Epithelial cell of proximal tubule (primary cell): ENCODE measurements around the gene PIEZO2. TPM values are rescaled to one million over a fixed set of nuclear protein-coding genes. Genes with fewer than 3 reads are reported as not detected.

Source experiments
- DNase-seq: peaks from one replicate; pipeline ENCODE4 v3.0.0-alpha.2; 2011; ENCODE audit warnings: low read depth
- H3K4me3 ChIP-seq: 2 replicates; pipeline ENCODE4 v1.5.1; 2011; ENCODE audit warnings: low read depth, mild to moderate bottlenecking, low read length
- CTCF ChIP-seq: conservative IDR thresholded peaks from 2 replicates; pipeline ENCODE4 v1.5.1; 2012; ENCODE audit warnings: low read depth, mild to moderate bottlenecking, low read length
- total RNA-seq: library from RNA; depleted of rRNA; stranded (reverse); fragments of >200 nt; gene quantifications from 2 replicates; pipeline ENCODE4 v1.2.3, GENCODE V29; 2015

Gene PIEZO2
- total RNA-seq, 1 donor from 2014 or later, result 7.5 TPM

- H3K4me3 ChIP-seq, result no peak overlapping the region
- no peak for TF ChIP-seq CTCF
These were observed 240.6 kb downstream of the PIEZO2 start for GRCh38 chr18:10908760-10909159.

GRCh38 chr18:10907749-10908148 lies 241.6 kb downstream of the PIEZO2 start:
- DNase-seq, result no peak
- no peak overlapping the region for H3K4me3 ChIP-seq
- TF ChIP-seq CTCF, result no peak

More at GRCh38 chr18:10908760-10909159, 240.6 kb downstream of the PIEZO2 start:
- DNase-seq, result no peak

GRCh38 chr18:10901329-10901728 lies 248.0 kb downstream of the PIEZO2 start:
- no peak for TF ChIP-seq CTCF
- no peak overlapping the region for H3K4me3 ChIP-seq
- no peak for DNase-seq

- no peak for TF ChIP-seq CTCF
- no peak overlapping the region for H3K4me3 ChIP-seq
- no peak for DNase-seq
These were observed 248.9 kb downstream of the PIEZO2 start for GRCh38 chr18:10900435-10900834.

DNA sequence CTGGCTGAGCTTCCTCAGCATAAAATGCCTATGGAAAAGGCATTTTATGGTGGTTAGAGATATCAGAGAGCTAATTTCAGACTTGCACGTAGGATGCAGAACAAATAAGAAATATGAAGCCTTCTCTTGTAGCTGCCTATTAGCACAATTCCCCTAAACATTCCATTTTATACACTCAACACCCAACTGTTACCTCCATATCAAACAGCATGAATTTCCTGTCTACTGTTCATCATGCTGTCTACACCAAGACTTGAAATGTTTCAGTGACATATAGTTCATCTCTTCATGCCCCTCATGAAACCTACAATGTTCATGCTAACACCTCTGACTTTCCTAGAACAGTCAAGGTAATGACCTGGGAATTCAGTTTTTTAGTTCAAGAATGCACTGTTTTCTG lies 249.9 kb downstream of the PIEZO2 start:
- no peak for TF ChIP-seq CTCF
- no peak overlapping the region for H3K4me3 ChIP-seq
- DNase-seq, result no peak

GRCh38 chr18:10898417-10898974 lies 250.9 kb downstream of the PIEZO2 start:
- no peak overlapping the region for H3K4me3 ChIP-seq
- TF ChIP-seq CTCF, result no peak
- no peak for DNase-seq

GRCh38 chr18:10896851-10897250 lies 252.5 kb downstream of the PIEZO2 start:
- TF ChIP-seq CTCF, result no peak
- DNase-seq, result no peak
- H3K4me3 ChIP-seq, result no peak overlapping the region
